Measurements from ENCODE around the gene PPT2. TPM values are rescaled to one million over a fixed set of nuclear protein-coding genes. Genes with fewer than 3 reads are reported as not detected.
A peak's percentile ranks its signal among the peaks of the same experiment; 100 is the strongest.

The PPT2 gene
- total RNA-seq, 1 experiment from 2014 or later = 46.3 TPM

- H4K5ac ChIP-seq (ENCODE audit: insufficient read length, low read depth, low read length) = no peak overlapping the region
Observed at GRCh38 chr6:32127409-32127716, 26.6 kb upstream of the PPT2 start.

More at GRCh38 chr6:32127409-32127716, 26.6 kb upstream of the PPT2 start:
- H3K9me3 ChIP-seq (ENCODE audit: control insufficient read depth, low read depth, low read length) = no peaks in the 10 kb centered on the region
- no peaks in the 10 kb centered on the region for H3K4me1 ChIP-seq (ENCODE audit: insufficient read depth, low read length)
- no peak overlapping the region for H2BK120ac ChIP-seq (ENCODE audit: low read depth, low read length, poor library complexity, severe bottlenecking)
- H3K79me1 ChIP-seq (ENCODE audit: insufficient read depth, low read depth, low read length, poor library complexity, severe bottlenecking) = no peaks in the 10 kb centered on the region
- H4K8ac ChIP-seq (replicated peaks; ENCODE audit: insufficient read length, low read depth, low read length) = no peak overlapping the region
- H4K20me1 ChIP-seq (ENCODE audit: control insufficient read depth, insufficient read depth, insufficient read length) = no peaks in the 10 kb centered on the region
- no peak overlapping the region for H2AK5ac ChIP-seq (ENCODE audit: insufficient read length, low read length)
- no peak overlapping the region for H4K91ac ChIP-seq (ENCODE audit: insufficient read length, low read depth, low read length)
- Mint-ChIP-seq H3K36me3 (ENCODE audit: insufficient read depth in 1 of 3, low read depth in 3 of 3) (peaks cover 11 to 35% (median 28%) of the 10 kb centered on the region in 3 experiments; a peak in 6 of 7 replicates), H3K27me3 (ENCODE audit: low read depth) (no peaks in the 10 kb centered on the region; the same call in 1 of the 2 replicates), H3K4me3 (peak overlapping the region; percentile 99), H3K4me1 (peaks cover 22 to 35% of the 10 kb centered on the region in 2 experiments), H3K27ac (peak overlapping the region; percentile 99 to 100 (median 100)), H3K9me3 (no peaks in the 10 kb centered on the region)
- H2BK20ac ChIP-seq (ENCODE audit: low read depth, low read length, poor library complexity, severe bottlenecking) = no peak overlapping the region
- peak overlapping the region; percentile 90 for H3K9ac ChIP-seq (ENCODE audit: extremely low read depth, insufficient read length, low read length)
- no peak overlapping the region for H3T11ph ChIP-seq (ENCODE audit: low read length)
- TF ChIP-seq CTCF (conservative IDR thresholded peaks at IDR 0.05) = no peak
- no peak overlapping the region for H2BK5ac ChIP-seq (ENCODE audit: insufficient read length, low read length)
- no peak overlapping the region for H3K18ac ChIP-seq (ENCODE audit: insufficient read length, low read depth, low read length)
- no peaks in the 10 kb centered on the region for H3K79me2 ChIP-seq (ENCODE audit: insufficient read depth, low read length)
- H2BK15ac ChIP-seq (ENCODE audit: low read depth, low read length) = no peak overlapping the region
- no peak overlapping the region for H2AFZ ChIP-seq (ENCODE audit: low read length)
- no peak overlapping the region for H3K56ac ChIP-seq (ENCODE audit: insufficient read length, low read depth, low read length)
- H3K4me2 ChIP-seq (ENCODE audit: insufficient read depth, insufficient read length, low read length) = peak overlapping the region; percentile 93
- WGBS (ENCODE audit: extremely low coverage, insufficient read length, low lambda C conversion rate) = no CpG with 5 or more reads among the region's 9 CpGs
- DNase-seq = no peak
- no peak overlapping the region for H2BK12ac ChIP-seq (ENCODE audit: insufficient read length, low read depth, low read length)
- H3K27me3 ChIP-seq (ENCODE audit: insufficient read depth, low read length) = no peaks in the 10 kb centered on the region
- H3K27ac ChIP-seq (ENCODE audit: insufficient read length, low read depth, low read length) = no peak overlapping the region
- H3K4ac ChIP-seq (ENCODE audit: low read depth, low read length) = no peak overlapping the region
- peak overlapping the region; percentile 22 for H3K14ac ChIP-seq (ENCODE audit: insufficient read depth, low read length)
- no peak overlapping the region for H3K23ac ChIP-seq (ENCODE audit: insufficient read length, low read depth, low read length)
- H3K23me2 ChIP-seq (ENCODE audit: insufficient read length, low read depth, low read length, poor library complexity, severe bottlenecking) = peaks cover 3% of the 10 kb centered on the region
